HG02938 (cell line): ENCODE measurements around the gene EVI2A.

Source experiments
- ATAC-seq: cut with Tn5 transposase; IDR thresholded peaks from one replicate; pipeline ENCODE4 v1.9.1; 2021; ENCODE audit warnings: mild to moderate bottlenecking, moderate library complexity; ENCODE audit not compliant: unreplicated experiment

The EVI2A gene

GRCh38 chr17:31279401-31279800, 42.0 kb downstream of the EVI2A start:
- no peak for ATAC-seq

DNA sequence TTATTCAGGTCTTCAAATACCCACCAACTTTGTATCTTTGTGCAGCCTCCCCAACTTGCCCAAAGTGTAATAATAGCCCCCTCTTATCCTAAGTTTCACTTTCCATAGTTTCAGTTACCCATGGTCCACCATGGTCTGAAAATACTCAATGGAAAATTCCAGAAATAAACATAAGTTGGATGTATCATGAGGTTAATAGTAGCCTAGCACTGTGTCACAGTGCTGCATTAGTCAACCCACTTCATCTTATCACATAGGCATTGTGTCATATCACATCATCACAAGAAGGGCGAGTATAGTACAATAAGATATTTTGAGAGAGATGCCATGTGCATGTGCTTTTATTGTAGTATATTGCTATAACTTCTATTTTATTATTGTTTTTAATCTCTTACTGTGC, 46.3 kb downstream of the EVI2A start:
- no peak for ATAC-seq

GRCh38 chr17:31274252-31274651, 47.2 kb downstream of the EVI2A start:
- ATAC-seq, result no peak

GRCh38 chr17:31273516-31273915, 47.9 kb downstream of the EVI2A start:
- no peak for ATAC-seq

- no peak for ATAC-seq
Observed at GRCh38 chr17:31272803-31273202, 48.6 kb downstream of the EVI2A start.

DNA sequence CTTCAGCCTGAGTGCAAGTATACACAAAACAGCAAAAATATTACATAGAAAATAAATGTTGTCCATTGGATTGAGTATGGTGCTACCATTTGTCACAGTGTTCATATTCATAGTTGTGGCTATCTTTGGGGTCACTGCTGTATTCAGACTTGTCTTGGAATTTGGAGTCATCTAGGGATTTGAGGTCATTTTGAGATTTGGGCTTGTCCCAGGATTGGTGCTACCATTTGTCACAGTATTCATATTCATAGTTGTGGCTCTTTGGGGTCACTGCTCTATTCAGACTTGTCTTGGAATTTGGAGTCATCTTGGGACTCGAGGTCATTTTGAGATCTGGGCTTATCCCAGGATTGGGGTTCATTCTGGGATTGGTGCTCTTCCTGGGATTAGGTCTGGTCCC, 49.2 kb downstream of the EVI2A start:
- no peak for ATAC-seq

DNA sequence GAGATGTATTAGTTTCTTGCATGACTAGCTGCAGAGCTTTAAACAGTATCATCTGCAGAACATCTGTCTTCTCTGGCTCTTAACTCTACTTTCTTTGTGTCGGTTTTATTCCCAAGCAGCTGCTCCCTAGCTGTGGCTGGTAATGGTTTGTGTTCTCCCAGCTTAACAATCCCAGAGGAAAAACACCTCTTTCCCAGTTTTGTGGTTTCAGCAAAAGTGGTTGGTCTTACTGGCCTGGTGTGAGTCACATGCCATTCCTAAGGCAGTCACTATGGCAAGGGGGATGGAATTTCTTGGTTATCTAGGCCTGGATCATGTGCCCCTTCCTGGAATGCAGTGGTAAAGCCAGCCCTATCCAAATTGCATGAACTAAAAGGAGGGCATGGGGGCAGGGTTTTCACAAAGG, 51.8 kb downstream of the EVI2A start:
- no peak for ATAC-seq

DNA sequence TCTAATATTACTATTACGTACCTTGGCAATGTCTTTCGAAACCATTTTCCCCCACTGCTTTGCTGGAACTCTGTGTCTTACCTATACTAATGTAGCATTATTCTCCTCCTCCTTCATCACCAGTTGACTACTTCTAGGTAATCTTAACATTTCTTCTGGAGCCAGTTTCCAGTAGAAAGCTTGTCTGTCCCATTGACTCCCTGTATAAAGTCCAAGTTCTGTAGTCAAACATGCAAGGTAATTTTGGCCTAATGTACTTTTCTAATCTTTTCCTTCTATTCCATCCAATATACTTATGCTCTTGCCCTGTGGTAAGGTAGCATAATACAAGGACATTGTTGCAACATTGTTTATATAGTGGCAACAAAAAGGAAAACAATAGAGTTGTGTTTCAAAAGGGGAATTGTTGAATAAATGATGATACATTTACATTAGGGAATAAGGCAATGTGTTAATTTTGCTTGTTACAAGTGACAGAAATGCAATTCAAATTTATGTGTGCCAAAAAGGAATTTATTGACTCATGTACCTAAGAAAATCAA, 52.3 kb downstream of the EVI2A start:
- no peak for ATAC-seq
